IPS-18c (cell line): ENCODE measurements around the gene ZBTB33.
A peak's percentile ranks its signal among the peaks of the same experiment; 100 is the strongest.

Experiments
- H3K4me3 ChIP-seq: 2 replicates; pipeline ENCODE4 v1.7.0; 2013; ENCODE audit warnings: low read depth, mild to moderate bottlenecking, low read length, moderate library complexity; ENCODE audit not compliant: insufficient read depth
- H3K9me3 ChIP-seq: one replicate; pipeline ENCODE4 v1.6.1; 2013; ENCODE audit warnings: mild to moderate bottlenecking, low read length, moderate library complexity; ENCODE audit not compliant: control insufficient read depth, insufficient read depth

Gene ZBTB33

DNA sequence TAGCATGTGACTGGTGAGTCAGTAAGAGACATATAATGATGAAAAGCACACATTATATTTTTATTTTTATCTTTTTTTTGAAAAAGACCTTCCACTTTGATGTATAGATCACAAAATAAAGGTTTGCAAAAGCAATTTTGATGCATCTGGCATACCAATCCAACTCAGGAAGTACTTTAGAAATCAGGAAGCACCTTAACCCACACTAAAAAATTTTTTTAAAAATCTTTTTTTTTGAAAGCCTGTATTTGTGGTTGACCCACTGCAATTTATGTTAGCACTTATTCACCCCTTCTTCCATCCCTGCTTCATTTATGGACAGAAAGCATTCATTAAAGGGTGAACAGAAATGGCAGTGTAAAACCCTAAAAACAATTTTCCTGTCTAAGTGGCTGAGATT is 44.0 kb downstream of the ZBTB33 start:
- no peak overlapping the region for H3K4me3 ChIP-seq
- peaks cover 3% of the 10 kb centered on the region for H3K9me3 ChIP-seq

DNA sequence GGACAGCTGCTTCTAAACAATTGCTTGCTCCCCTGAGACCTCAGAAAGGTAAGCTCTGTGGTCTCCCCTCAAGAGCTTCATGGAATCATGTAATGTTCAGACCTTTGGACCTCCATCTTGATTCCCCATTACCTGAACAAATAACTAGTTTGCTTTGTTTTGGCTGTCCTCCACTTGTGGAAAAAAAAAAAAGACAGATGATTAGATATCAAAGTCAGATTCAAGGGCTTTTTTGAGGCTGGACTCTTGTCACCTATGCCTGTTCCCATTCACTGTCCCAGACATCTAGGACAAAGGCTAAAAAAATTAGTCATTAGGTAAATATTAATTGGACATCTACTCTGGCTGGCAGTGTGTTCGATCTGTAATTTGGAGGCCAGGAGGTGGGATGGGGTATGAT is 47.3 kb downstream of the ZBTB33 start:
- no peak overlapping the region for H3K4me3 ChIP-seq
- peaks cover 3% of the 10 kb centered on the region for H3K9me3 ChIP-seq

DNA sequence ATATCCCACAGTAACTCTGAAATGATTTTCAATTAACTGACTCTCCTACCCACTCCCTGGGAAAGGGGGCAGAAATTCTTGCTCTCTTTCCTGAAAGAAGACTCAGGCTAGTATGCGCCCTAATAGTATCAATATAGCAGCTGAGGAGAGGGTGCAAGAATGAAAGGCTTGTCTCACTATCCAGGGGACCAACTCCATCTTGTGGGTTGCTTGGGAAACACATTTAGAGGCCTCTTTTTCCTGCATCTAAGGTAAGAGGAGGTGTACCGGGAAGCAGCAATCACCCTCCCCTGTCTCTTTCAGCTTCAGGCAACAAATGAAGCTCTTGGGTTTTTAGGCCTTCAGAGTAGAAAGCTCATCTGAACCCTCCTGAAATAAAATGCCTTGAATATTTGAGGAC is 49.3 kb downstream of the ZBTB33 start:
- Histone ChIP-seq H3K4me3 (no peak overlapping the region; the same call in 1 of the 2 replicates), H3K9me3 (no peaks in the 10 kb centered on the region)

DNA sequence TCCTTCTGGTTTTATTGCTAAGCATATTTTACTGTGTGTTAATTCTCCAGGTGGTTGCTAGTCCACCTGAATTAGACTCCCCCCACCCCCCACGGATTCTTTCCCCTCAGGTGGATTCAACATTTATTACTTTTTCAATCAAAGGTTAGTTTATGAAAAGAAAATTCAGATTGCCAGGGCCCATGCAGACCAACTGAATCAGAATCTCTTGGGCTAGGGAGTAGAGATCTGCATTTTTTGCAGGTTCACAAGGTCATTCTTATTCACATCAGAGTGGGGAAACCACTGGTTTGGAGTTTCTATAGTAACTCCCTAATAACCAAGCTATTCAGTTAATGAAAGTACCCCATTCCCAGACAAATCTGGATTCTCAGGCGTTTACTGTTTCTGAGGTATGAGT is 50.9 kb downstream of the ZBTB33 start:
- H3K4me3 ChIP-seq = no peak overlapping the region
- no peaks in the 10 kb centered on the region for H3K9me3 ChIP-seq

DNA sequence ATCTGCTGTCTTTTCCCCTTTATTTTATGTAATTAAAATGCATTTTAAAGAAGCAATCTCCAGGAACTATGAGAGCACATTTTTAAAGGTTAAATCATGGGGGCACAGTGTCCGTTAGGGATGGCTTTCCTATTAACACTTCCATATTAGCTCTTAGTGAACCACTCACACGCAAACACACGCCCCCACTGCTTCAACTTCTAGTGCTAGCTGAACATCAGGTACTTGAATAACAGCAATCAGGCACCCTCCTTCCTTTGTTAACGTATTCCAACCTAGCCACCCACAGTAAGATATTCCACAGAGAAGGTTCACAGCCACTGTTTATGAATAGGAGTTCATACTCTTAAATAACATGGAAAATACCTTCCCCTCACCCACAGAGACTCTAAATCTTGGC is 51.3 kb downstream of the ZBTB33 start:
- no peaks in the 10 kb centered on the region for H3K9me3 ChIP-seq
- H3K4me3 ChIP-seq = 0 out of 2 replicates have a peak overlapping the region, but pooled peaks have one; percentile 12

DNA sequence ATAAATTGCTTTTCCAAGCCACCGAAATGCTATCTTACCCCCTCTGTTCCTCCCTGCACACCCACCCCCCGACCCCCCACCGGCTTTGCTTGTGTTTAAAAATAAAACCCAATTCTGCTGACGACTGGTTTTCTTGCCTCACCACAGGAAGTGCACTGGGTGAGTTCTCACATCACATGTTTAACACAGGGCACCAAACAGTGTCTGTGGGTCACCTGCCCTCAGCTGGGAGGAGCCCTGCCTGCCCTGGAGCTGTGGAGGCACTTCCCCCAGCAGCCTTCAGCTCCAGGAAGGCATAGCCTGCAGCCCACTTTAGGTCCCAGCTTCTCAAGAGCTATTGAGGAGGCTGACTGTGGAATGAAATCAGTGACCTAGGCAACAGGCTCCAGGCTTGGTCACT is 51.8 kb downstream of the ZBTB33 start:
- H3K4me3 ChIP-seq = no peak overlapping the region
- no peaks in the 10 kb centered on the region for H3K9me3 ChIP-seq

DNA sequence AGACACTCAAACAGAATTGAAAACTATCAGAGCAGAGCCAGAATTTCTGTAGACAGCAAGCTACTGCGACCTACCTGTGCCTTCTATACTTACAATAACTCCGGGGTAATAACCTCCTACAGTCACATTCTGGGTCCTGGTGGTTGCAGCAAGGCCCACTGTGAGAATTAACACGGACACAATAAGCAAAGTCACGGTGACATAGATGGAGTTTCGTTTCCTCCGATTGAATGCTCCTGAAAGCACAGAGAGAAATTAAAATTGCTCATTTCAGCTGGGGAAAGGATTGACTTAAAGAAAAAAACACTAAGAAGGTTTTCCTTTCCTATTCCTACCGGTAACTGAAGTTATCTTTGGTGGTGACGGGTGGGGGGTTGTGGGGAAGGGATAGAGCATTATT is 53.6 kb downstream of the ZBTB33 start:
- Histone ChIP-seq H3K9me3 (no peaks in the 10 kb centered on the region), H3K4me3 (no peak overlapping the region)

DNA sequence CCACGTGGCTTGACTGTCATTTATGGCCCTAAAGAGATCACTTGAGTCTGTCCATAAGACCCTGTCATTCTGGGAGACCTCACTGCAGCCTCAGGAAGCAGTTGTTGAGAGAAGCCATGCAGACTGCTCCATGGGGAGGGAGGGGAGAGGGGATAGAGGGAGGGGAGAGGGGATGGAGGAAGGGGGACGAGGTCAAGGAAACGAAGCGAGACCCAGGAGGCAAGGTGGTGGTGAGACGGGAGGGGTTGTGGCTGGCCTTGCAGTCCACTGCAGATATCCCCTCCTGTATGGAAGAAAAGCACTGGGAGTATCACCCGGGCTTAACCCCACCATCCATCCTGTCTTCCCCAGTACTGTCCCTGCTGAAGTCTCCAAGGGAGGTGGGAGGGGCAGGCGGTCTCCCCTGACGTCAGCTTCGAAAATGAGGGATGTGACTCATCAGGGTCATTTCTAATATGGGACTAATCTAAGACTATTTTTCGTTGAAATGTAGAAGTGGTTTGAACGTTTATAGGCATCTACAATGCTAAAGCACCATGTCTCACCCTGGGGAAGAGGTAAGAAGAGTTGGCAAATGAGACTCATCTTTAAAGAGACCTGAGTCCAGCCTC is 55.0 kb downstream of the ZBTB33 start:
- no peaks in the 10 kb centered on the region for H3K9me3 ChIP-seq
- no peak overlapping the region for H3K4me3 ChIP-seq

DNA sequence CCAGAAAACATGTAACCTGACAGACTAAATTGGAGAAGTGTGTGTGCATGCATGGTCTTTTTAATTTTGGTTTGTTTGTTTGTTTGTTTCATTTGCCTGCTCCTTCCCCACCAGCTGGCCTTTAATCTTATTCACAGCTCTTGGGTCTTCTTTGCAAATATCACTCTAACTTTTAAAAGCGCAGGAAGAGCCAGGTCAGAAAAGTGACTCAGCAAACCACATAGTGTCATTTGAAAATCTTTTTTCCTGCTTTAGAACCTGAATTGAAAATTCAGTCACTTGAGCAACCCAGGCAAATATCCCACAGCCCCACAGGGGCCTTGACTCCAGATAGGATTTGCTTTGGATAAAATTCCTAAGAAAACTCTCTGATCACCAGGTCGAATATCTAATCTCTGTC is 56.0 kb downstream of the ZBTB33 start:
- Histone ChIP-seq H3K9me3 (no peaks in the 10 kb centered on the region), H3K4me3 (no peak overlapping the region)
